ENCODE measurements around the gene SLC9A8. TPM values are rescaled to one million over a fixed set of nuclear protein-coding genes. Genes with fewer than 3 reads are reported as not detected.
A peak's percentile ranks its signal among the peaks of the same experiment; 100 is the strongest.
"Not testable (repeated sequence)": the region's sequence is repeated elsewhere in the genome, so short reads cannot be mapped to it uniquely, and the experiment has no call there.

SLC9A8 gene
- total RNA-seq, 1 donor from 2014 or later = 4.7 TPM

GRCh38 chr20:49805224-49805876, 7.3 kb upstream of the SLC9A8 start:
- intact Hi-C loops (cut with DNase I); DNase-seq (ENCODE audit: missing footprints); ATAC-seq: not testable (repeated sequence)

GRCh38 chr20:49808753-49809152, 3.9 kb upstream of the SLC9A8 start:
- no peak for DNase-seq (ENCODE audit: missing footprints)
- ATAC-seq = no peak
- intact Hi-C loops (cut with DNase I) = no loop called here

GRCh38 chr20:49809803-49810359, 2.7 kb upstream of the SLC9A8 start:
- ATAC-seq = no peak
- intact Hi-C loops (cut with DNase I) = loop anchor here (5.0 kb wide), 2 partner anchors 102 to 178 kb away; no protein-coding TSS in a partner anchor
- no peak for DNase-seq (ENCODE audit: missing footprints)

- ATAC-seq (no peak), DNase-seq (ENCODE audit: missing footprints) (no peak)
- intact Hi-C loops (cut with DNase I) = loop anchor here (5.0 kb wide), 2 partner anchors 102 to 178 kb away; no protein-coding TSS in a partner anchor
These were observed 2.0 kb upstream of the SLC9A8 start for GRCh38 chr20:49810491-49811190.

GRCh38 chr20:49811825-49812506, 662 bp upstream of the SLC9A8 start:
- intact Hi-C loops (cut with DNase I) = loop anchor here (2.0 to 5.0 kb wide), 3 partner anchors 100 to 180 kb away; no protein-coding TSS in a partner anchor
- ATAC-seq = peak; percentile 21
- DNase-seq (ENCODE audit: missing footprints) = no peak

- intact Hi-C loops (cut with DNase I) = loop anchor here (1.0 to 5.0 kb wide), 4 partner anchors 99 to 198 kb away; no protein-coding TSS in a partner anchor
- ATAC-seq = no peak
- DNase-seq (ENCODE audit: missing footprints) = no peak
These were observed 812 bp downstream of the SLC9A8 start for GRCh38 chr20:49813305-49813974.

GRCh38 chr20:49814057-49814694, 1.5 kb downstream of the SLC9A8 start:
- intact Hi-C loops (cut with DNase I) = loop anchor here (5.0 kb wide), 2 partner anchors 98 to 182 kb away; no protein-coding TSS in a partner anchor
- ATAC-seq (no peak), DNase-seq (ENCODE audit: missing footprints) (no peak)

- ATAC-seq = no peak
- no peak for DNase-seq (ENCODE audit: missing footprints)
- intact Hi-C loops (cut with DNase I) = no loop called here
These were observed 6.2 kb downstream of the SLC9A8 start for GRCh38 chr20:49818816-49819215.

- no peak for DNase-seq (ENCODE audit: missing footprints)
- ATAC-seq = no peak
- intact Hi-C loops (cut with DNase I) = no loop called here
These were observed 7.1 kb downstream of the SLC9A8 start for GRCh38 chr20:49819702-49820101.

- DNase-seq (ENCODE audit: missing footprints) = no peak
- intact Hi-C loops (cut with DNase I) = no loop called here
- no peak for ATAC-seq
These were observed 8.8 kb downstream of the SLC9A8 start for GRCh38 chr20:49821381-49821780.

GRCh38 chr20:49821870-49822331, 9.3 kb downstream of the SLC9A8 start:
- ATAC-seq = peak; percentile 62
- intact Hi-C loops (cut with DNase I) = no loop called here
- DNase-seq (ENCODE audit: missing footprints) = no peak

GRCh38 chr20:49823152-49823847, 10.7 kb downstream of the SLC9A8 start:
- DNase-seq (ENCODE audit: missing footprints) = no peak
- intact Hi-C loops (cut with DNase I) = no loop called here
- no peak for ATAC-seq

GRCh38 chr20:49824206-49824605, 11.6 kb downstream of the SLC9A8 start:
- intact Hi-C loops (cut with DNase I) = no loop called here
- DNase-seq (ENCODE audit: missing footprints) = no peak
- no peak for ATAC-seq

- no peak for ATAC-seq
- intact Hi-C loops (cut with DNase I) = no loop called here
These were observed 12.9 kb downstream of the SLC9A8 start for GRCh38 chr20:49825521-49826033.

GRCh38 chr20:49831022-49831769, 18.6 kb downstream of the SLC9A8 start:
- DNase-seq (ENCODE audit: missing footprints) (no peak), ATAC-seq (peak; percentile 26)
- intact Hi-C loops (cut with DNase I) = no loop called here

More at GRCh38 chr20:49825521-49826033, 12.9 kb downstream of the SLC9A8 start:
- no peak for DNase-seq (ENCODE audit: missing footprints)

GRCh38 chr20:49831770-49832631, 19.4 kb downstream of the SLC9A8 start:
- intact Hi-C loops (cut with DNase I) = no loop called here
- ATAC-seq = no peak
- DNase-seq (ENCODE audit: missing footprints) = no peak
